Lower leg skin (tissue), 4 donors: ENCODE data around the gene PLEK2. TPM values are rescaled to one million over a fixed set of nuclear protein-coding genes. Genes with fewer than 3 reads are reported as not detected.

Source experiments
- DNase-seq, 2 donors: peaks; one replicate each; pipeline ENCODE4 v3.0.0-alpha.2; 2019; ENCODE audit warnings: low spot score in 2 of 2
- H3K4me3 ChIP-seq: fragments of 200-600 bp; sonication (generic); 2 replicates; pipeline ENCODE4 v1.5.1; 2017; ENCODE audit warnings: mild to moderate bottlenecking, low read depth; ENCODE audit not compliant: poor library complexity, severe bottlenecking
- CTCF ChIP-seq, 3 donors: fragments of 450-650 bp; IDR thresholded peaks; one replicate each; pipeline ENCODE4 v1.5.1; 2016; ENCODE audit warnings: antibody characterized with exemption in 3 of 3, mild to moderate bottlenecking in 3 of 3, moderate library complexity in 2 of 3
- POLR2A ChIP-seq, 2 donors: fragments of 450-650 bp; IDR thresholded peaks; one replicate each; pipeline ENCODE4 v1.6.1; 2016 to 2017; ENCODE audit warnings: antibody characterized with exemption in 2 of 2, mild to moderate bottlenecking in 1 of 2, moderate library complexity in 1 of 2
- WGBS, 2 donors: methylation state at CpG; one replicate each; pipeline ENCODE4 v1.1.5; 2018; 5-methylcytosine and 5-hydroxymethylcytosine counted together
- intact Hi-C: fragments of 100-400 bp; cut with DNase I; formaldehyde crosslinking; loops from one replicate; pipeline ENCODE4 v1.15.0; 2023; ENCODE audit warnings: low total_unique reads
- total RNA-seq, 4 donors: library from RNA; depleted of rRNA; stranded (reverse); fragments of >200 nt; gene quantifications; one replicate each; pipeline ENCODE4 v1.1.0, GENCODE V29; 2016

Gene PLEK2
- total RNA-seq, 4 donors from 2014 or later, result 23.0 to 33.0 (median 29.5) TPM

- DNase-seq, result no peak
- TF ChIP-seq POLR2A (IDR thresholded peaks at IDR 0.05) (no peak), CTCF (IDR thresholded peaks at IDR 0.05) (no peak)
- H3K4me3 ChIP-seq, result no peak overlapping the region
- WGBS, 2 donors, result 92 to 93% methylated on average over 4 of the region's 4 CpGs
- intact Hi-C loops, result no loop called here
These were observed 40.5 kb downstream of the PLEK2 start for GRCh38 chr14:67371247-67372148.

- TF ChIP-seq CTCF (IDR thresholded peaks at IDR 0.05) (no peak), POLR2A (IDR thresholded peaks at IDR 0.05) (no peak)
- H3K4me3 ChIP-seq, result no peak overlapping the region
- intact Hi-C loops, result no loop called here
- WGBS, 2 donors, result 87 to 93% methylated on average over 5 of the region's 5 CpGs
- no peak for DNase-seq
These were observed 41.1 kb downstream of the PLEK2 start for GRCh38 chr14:67370830-67371229.

GRCh38 chr14:67365476-67365875 lies 46.5 kb downstream of the PLEK2 start:
- 89 to 93% methylated on average over 4 of the region's 4 CpGs for WGBS, 2 donors

GRCh38 chr14:67360470-67361206 lies 51.3 kb downstream of the PLEK2 start:
- TF ChIP-seq CTCF (IDR thresholded peaks at IDR 0.05) (no peak), POLR2A (IDR thresholded peaks at IDR 0.05) (no peak)
- DNase-seq, result no peak
- intact Hi-C loops, result loop anchor here (10.0 kb wide), 1 partner anchor 1946 kb away; the partner anchor contains the start of gene FUT8
- H3K4me3 ChIP-seq, result peak overlapping the region; percentile 73
- WGBS, 2 donors, result 1% methylated on average over 32 to 34 of the region's 34 CpGs

More at GRCh38 chr14:67365476-67365875, 46.5 kb downstream of the PLEK2 start:
- TF ChIP-seq CTCF (IDR thresholded peaks at IDR 0.05), result no peak
- TF ChIP-seq POLR2A (IDR thresholded peaks at IDR 0.05), result no peak
- DNase-seq, result no peak
- intact Hi-C loops, result loop anchor here (10.0 kb wide), 1 partner anchor 1951 kb away; the partner anchor contains the start of gene FUT8
- H3K4me3 ChIP-seq, result no peak overlapping the region

GRCh38 chr14:67359775-67360469 lies 52.0 kb downstream of the PLEK2 start, which contains the start of the genes ATP6V1D and EIF2S1:
TSS of gene ATP6V1D (minus strand) at chr14:67359804. CDS start at chr14:67359698, 106 bp downstream.
TSS of gene EIF2S1 (plus strand) at chr14:67360328. CDS start at chr14:67364768, 4,440 bp downstream.
- H3K4me3 ChIP-seq, result peak within 1 kb of the TSS; percentile 73
- intact Hi-C loops, result loop anchor here (10.0 kb wide), 1 partner anchor 1945 kb away; the partner anchor contains the start of gene FUT8
- peak; percentile 99 to 100 for DNase-seq
- TF ChIP-seq CTCF (IDR thresholded peaks at IDR 0.05), result peak in 2 of 3 donors; percentile 27 to 100
- peak in 1 of 2 donors; percentile 59 for TF ChIP-seq POLR2A (IDR thresholded peaks at IDR 0.05)
- WGBS, 2 donors, result 0 to 1% methylated on average over 42 to 47 of the region's 47 CpGs
